Measurements from ENCODE around the gene FAM13B. TPM values are rescaled to one million over a fixed set of nuclear protein-coding genes. Genes with fewer than 3 reads are reported as not detected.
A peak's percentile ranks its signal among the peaks of the same experiment; 100 is the strongest.

FAM13B gene
- total and polyA plus RNA-seq, 2 experiments from 2014 or later: 10.7 to 15.3 TPM

DNA sequence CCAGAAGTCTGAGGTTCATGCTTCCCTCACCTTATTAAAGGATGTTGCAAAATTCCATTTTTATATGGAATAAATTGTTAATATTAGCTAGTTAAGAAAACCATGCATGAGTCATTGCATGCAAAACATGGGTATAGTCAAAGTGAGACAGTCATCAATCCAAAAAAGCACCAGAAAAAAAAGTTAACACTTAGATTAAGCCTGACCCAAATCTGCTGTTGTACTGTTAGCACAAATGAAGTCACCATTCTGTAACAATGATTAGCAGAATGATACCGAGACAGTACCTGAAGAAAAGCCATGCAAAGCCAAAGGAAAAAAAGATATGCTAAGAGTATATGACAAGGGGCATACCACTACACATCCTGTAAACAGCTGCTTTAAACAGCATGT lies 94.1 kb downstream of the FAM13B start:
- TF ChIP-seq CTCF (IDR thresholded peaks at IDR 0.05; ENCODE audit: low read depth, low read length): no peak
- no peak overlapping the region for H3K4me3 ChIP-seq
- H3K27me3 ChIP-seq: no peaks in the 10 kb centered on the region
- H3K36me3 ChIP-seq: peaks cover 71% of the 10 kb centered on the region
- no peak for DNase-seq (ENCODE audit: low read depth in 1 of 2, low spot score in 1 of 2)
- H3K27ac ChIP-seq: no peak overlapping the region
- H3K4me1 ChIP-seq (ENCODE audit: low read depth): no peaks in the 10 kb centered on the region
- no peaks in the 10 kb centered on the region for H3K9me3 ChIP-seq (ENCODE audit: low read depth)

DNA sequence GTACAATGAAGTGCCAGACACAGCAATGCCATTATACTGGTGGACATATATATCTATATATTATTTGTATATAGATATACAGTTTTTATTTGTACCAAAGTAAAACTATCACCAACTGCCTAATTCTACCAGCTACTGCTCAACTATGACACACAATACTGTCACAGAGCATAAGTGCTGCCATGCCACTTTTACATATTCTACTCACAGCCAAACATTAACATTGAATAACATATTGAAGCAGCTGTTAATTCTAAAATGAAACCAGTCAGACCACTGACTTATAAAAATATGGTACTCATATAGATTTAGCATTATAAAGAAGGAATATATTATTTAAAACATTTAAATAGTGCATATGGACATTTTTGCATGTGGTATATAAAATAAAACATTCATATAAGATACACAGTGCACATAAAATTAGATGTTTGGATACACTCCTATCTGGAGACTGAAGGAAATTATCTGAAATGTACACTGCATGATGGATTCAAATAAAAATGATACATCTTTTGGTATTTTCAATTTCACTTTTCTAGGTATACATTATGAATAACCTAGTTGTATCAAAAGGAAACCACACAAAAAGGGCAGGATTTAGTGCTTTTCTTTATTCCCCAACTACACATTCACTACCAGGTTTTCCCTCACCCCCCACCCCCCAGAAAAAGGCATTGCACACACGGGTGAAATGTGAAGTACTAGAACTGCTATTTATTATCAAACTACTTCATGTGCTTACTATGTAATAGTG lies 94.7 kb downstream of the FAM13B start:
- no peak overlapping the region for H3K27ac ChIP-seq
- H3K36me3 ChIP-seq: peaks cover 65% of the 10 kb centered on the region
- H3K4me1 ChIP-seq (ENCODE audit: low read depth): no peaks in the 10 kb centered on the region
- H3K27me3 ChIP-seq: no peaks in the 10 kb centered on the region
- no peaks in the 10 kb centered on the region for H3K9me3 ChIP-seq (ENCODE audit: low read depth)
- DNase-seq (ENCODE audit: low read depth in 1 of 2, low spot score in 1 of 2): no peak
- no peak overlapping the region for H3K4me3 ChIP-seq
- TF ChIP-seq CTCF (IDR thresholded peaks at IDR 0.05; ENCODE audit: low read depth, low read length): no peak

- DNase-seq (ENCODE audit: low read depth in 1 of 2, low spot score in 1 of 2): no peak
- no peak overlapping the region for H3K4me3 ChIP-seq
- no peaks in the 10 kb centered on the region for H3K4me1 ChIP-seq (ENCODE audit: low read depth)
- TF ChIP-seq CTCF (IDR thresholded peaks at IDR 0.05; ENCODE audit: low read depth, low read length): no peak
- H3K9me3 ChIP-seq (ENCODE audit: low read depth): no peaks in the 10 kb centered on the region
- no peaks in the 10 kb centered on the region for H3K27me3 ChIP-seq
- H3K27ac ChIP-seq: peak overlapping the region; percentile 54
- H3K36me3 ChIP-seq: peaks cover 40% of the 10 kb centered on the region
Observed at GRCh38 chr5:137935694-137936093, 97.2 kb downstream of the FAM13B start.

GRCh38 chr5:137935190-137935589 lies 97.7 kb downstream of the FAM13B start:
- H3K27ac ChIP-seq: peak overlapping the region; percentile 54
- TF ChIP-seq CTCF (IDR thresholded peaks at IDR 0.05; ENCODE audit: low read depth, low read length): no peak

GRCh38 chr5:137933491-137933911 lies 99.4 kb downstream of the FAM13B start:
- Histone ChIP-seq H3K36me3 (peaks cover 19% of the 10 kb centered on the region), H3K27ac (no peak overlapping the region), H3K27me3 (no peaks in the 10 kb centered on the region), H3K4me3 (no peak overlapping the region), H3K9me3 (ENCODE audit: low read depth) (no peaks in the 10 kb centered on the region), H3K4me1 (ENCODE audit: low read depth) (no peaks in the 10 kb centered on the region)
- peak in 1 of 2 donors; percentile 35 for DNase-seq (ENCODE audit: low read depth in 1 of 2, low spot score in 1 of 2)
- no peak for TF ChIP-seq CTCF (IDR thresholded peaks at IDR 0.05; ENCODE audit: low read depth, low read length)

More at GRCh38 chr5:137935190-137935589, 97.7 kb downstream of the FAM13B start:
- no peak for DNase-seq (ENCODE audit: low read depth in 1 of 2, low spot score in 1 of 2)
- no peaks in the 10 kb centered on the region for H3K9me3 ChIP-seq (ENCODE audit: low read depth)
- peaks cover 35% of the 10 kb centered on the region for H3K36me3 ChIP-seq
- H3K27me3 ChIP-seq: no peaks in the 10 kb centered on the region
- H3K4me3 ChIP-seq: no peak overlapping the region
- H3K4me1 ChIP-seq (ENCODE audit: low read depth): no peaks in the 10 kb centered on the region
